DMS114 treated with DMSO at 0.1 percent for 48 hours (cell line): ENCODE data around the gene C15orf61.

Source experiments
- DNase-seq: peaks from one replicate; lab custom pipeline; 2025; ENCODE audit not compliant: unreplicated experiment; lab: John Stamatoyannopoulos, UW

C15orf61 gene

DNA sequence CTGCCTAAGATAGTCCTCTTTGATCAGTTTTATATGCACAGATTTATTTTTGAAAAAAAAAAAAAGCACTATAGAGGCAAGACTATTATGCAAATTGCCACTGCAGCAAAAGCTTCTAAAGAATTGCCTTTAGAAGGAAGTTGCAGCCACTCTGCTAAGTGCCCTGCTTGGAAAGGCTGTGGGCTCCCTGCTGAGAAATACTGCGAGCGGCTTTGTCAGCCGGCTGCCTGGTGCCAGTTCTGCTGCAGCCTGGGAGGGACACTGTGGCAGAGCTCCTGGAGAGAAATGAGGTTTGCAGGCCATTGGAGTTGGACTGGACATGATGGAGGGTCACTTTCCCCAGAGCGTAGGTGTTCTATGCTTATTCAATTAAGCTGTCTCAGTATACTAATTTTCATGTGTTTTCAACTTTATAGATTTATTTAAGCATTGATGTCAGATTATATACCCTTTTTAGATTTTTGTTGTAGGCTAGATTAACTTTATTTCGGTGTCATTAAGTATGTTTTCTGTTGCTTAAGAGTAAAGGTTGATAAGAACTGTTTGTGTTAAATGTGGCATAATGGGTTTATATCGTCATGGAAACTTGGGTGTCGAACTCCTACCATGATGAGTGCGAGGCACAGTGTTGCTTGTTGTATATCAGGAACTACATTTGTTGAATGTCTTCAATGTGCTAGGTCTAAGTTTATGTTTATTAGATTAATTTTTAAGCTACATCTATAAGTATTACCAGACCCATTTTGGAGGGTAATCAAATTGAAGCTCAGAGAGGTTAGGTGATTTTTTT is 28.1 kb downstream of the C15orf61 start:
- no peak for DNase-seq

DNA sequence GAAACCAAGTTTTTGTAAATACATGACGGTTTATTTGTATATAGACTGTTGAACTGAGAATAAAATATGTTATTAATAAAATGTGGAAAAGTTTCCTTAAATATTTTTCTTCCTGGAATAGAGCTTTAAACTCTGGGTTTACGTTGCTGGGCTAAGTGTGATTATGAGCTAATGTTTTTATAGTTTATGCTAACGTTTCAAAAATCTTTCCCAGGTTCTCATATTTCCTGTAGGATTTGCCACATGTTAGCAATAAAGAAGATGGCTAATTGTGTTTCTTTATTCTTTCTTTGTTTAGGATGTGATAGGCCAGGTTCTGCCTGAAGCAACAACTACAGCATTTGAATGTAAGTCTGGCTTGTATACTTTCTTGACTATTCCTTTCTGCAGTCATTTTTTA is 28.8 kb downstream of the C15orf61 start:
- no peak for DNase-seq

DNA sequence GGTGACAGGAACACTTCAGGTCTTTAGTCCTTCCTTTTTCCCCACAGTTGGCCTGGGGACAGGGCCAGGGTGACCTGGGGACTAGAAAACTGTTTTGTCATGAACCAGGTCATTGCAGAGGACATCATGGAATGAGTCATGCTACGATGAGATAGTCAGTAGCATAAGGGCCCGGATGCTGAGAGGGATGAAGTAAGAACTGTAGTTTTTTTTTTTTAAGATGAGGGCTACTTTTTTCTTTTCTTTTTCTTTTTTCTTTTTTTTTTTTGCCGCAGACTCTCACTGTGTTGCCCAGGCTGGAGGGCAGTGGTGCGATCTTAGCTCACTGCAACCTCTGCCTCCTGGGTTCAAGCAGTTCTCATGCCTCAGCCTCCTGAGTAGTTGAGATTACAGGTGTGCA is 29.6 kb downstream of the C15orf61 start:
- no peak for DNase-seq

DNA sequence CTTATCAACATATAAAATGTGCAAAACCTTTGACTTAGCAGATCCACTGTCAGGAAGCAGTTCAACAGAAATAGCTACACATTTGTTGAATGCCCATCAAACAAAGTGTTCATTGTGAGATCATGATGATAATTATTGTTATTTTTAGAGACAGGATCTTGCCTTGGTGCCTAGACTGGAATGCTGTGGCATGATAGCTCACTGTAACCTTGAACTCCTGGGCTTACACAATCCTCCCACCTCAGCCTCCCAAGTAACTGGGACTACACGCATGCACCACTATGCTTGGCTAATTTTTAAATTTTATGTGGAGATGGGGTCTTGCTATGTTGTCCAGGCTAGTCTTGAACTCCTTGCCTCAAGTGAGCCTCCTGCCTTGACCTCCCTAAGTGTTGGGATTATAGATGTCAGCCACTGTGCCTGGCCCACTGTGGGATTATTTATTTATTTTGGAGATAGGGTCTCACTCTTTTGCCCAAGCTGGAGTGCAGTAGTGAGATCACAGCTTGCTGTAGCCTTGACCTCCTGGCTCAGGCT is 30.3 kb downstream of the C15orf61 start:
- no peak for DNase-seq

DNA sequence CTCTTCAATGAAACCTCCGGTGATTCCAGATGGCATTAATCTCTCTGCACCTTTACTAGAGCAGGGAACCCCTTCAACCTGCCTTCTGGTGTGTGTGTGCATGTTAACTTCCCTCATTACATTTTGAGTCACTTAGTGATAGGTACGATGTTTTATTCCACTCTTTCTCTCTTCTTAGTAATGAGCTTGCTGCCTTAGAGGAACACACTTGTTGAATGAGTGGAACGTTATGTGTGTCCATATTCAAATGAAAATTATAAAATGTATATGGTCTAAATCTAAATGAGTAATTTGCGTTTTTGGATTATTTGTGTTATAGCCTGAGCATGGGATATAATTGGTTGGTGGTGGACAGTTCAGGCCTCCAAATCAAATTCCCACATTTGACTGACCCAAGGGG is 33.6 kb downstream of the C15orf61 start:
- no peak for DNase-seq

DNA sequence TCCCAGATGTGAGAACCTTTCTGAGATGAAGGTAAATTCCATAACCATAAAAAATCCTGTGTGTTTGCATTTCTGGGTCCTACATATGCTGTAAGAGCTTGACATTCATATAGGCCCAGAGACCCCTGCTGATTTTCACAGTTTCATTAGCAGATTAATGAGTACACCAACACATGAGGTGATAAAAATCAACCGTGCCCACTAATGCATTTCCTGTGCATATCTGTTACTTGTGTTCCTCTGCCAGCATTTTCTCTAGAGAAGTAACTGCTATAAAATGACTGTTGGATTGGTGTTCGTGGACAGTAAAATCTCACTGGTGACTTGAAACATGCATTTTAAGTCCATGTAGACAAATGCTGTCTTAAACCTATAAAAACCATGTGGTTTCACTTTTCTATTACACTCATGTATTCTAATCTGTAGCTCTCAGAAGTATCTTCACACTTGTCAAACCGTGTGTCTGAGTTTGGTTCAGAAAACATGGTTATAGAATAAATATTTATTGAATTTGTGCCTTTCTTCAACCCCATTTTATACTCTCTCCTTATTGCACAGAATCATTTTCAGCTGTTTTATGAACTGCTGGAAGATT is 36.1 kb downstream of the C15orf61 start:
- no peak for DNase-seq

DNA sequence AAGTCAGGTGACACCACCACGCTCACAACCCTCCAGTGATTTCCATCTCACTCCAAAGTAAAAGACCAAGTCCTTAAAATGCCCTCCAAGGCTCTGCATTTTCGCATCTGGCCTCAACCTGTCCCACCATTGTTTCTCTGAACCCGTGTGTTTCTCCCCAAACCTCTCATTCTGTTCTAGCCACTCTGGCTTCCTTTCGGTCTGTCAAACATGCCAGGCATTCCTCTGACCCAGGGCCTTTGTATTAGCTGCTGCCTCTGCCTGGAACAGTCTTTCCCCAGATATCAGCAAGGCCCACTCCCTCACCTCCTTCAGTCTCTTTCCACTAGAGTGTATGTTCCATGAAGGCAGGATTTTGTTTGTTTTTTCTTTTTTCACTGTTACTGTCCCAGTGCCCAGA is 37.6 kb downstream of the C15orf61 start:
- DNase-seq = no peak

DNA sequence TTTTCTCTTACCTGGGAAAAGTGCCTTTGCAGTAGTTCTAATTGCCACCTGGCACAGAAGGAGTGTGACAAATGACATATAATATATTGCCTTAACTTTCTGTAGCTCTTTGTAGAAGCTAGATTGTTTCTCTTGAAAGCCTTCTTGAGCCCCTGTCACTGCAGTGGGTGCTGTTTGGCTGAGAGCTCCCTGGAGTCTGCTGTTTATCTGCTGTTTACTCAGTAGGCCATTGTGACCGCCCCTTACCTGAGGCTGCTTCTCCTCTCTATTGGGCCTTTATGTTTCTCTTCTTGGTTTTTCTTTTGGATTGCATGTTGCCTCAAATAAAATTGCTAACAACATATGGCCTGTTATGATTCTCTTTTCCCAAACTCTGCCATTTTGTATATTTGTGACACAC is 38.2 kb downstream of the C15orf61 start:
- DNase-seq = no peak

DNA sequence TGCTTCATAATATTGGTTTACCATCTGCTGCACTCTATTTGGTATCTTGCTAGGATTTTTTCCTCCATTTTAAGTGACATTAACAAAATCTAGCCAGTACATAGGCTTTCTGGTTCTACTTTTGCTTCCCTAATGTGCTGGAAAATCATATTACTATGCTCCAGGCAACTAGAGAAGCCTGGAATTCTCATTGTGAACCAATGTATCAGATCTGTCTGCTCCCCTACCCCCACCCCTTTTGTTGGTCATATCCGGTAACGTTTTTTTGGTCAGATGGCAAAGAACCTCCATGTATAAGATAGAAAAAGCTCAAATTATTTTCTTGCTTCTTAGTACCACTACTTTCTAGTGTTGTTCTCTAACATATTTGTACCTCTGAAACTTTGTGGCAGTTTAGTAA is 38.6 kb downstream of the C15orf61 start:
- no peak for DNase-seq

DNA sequence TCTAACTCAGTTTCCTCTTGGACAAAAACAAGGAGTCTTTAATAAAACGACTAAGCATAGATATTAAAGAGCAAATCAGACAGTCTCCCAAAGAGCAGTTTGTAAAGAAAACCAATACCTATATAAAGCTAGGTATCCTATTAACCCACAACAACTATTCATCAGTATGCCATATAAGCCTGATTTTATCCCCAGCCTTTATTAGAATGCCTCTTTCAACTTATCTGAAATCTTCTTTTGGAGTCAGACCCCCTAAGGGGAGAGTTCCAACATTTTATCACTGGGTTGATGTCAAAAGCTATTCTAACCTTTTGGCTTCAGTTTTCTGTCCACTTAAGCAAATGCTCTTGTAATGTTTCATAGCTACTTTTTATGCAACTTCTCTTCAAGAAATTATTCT is 39.4 kb downstream of the C15orf61 start:
- no peak for DNase-seq

DNA sequence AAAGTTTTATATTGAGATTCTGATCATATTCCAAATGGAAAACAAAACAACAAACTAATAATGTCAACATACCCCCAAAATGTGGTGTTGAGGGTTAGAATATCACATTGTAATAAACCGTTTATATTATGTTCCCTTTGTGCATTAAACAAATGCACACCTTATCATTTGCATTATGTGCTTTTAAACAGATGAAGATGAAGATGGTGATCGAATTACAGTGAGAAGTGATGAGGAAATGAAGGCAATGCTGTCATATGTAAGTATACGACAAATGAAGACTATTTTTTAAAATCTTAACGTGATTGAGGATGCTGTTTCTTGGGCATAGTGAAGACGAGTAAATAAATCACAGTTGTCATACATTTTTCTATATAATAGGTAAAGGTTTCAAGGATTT is 42.2 kb downstream of the C15orf61 start:
- DNase-seq = no peak

DNA sequence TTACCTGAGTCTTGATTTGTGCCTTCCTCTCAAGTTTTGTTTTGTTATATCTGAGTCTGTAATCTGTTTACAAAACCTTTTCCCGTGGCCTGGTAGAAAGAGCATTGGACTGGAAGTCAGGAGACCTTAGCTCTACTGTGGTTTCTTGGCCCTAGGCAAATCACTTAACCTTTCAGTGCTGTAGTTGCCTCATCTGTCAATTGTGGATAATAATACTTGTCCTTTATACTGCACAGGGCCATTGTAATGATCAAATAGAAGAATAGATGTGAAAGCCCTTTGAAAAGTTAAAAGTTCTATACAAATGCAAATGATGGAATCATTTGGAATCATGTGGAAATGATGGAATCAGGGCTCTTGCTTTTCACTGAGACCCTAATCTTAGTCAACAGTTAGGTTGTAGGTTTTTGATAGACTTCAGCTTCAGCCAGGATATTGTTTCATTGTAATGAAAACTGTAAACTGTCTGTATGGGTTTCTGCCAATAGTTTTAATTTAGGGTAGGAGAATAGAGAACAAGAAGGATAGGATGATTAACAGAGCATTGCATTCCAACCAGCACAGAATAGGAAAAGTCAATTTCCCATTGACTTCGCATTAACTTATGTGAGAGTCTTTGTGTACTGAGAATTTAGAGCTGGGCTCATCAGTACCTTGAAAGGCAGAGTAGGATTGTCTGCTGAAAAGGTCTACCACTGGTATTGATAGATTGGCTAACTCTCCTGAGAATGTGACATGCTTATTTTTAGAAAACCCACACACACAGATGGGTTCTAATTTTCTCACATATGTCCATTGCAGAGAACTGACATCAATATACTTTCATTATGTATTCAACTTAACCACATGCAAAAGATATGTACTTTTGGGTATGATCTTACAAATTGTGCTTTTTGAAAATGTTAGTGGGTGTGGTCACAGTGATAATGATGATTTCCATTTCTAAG is 43.4 kb downstream of the C15orf61 start:
- no peak for DNase-seq

DNA sequence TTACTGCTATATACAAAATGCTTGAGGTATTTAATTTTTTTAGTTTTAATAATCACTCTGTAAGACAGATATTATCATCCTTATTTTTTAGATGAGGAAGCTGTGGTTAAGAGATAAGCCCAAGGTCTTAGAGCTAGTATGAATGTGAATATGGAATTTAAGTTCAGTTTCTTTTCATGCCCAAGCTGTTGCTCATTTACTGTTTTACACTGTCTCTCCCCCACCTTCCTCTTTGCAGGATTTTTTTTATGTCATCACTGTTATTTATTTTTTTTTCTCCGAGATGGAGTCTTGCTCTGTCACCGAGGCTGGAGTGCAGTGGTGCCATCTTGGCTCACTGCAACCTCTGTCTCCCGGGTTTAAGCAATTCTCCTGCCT is 44.0 kb downstream of the C15orf61 start:
- DNase-seq = no peak

DNA sequence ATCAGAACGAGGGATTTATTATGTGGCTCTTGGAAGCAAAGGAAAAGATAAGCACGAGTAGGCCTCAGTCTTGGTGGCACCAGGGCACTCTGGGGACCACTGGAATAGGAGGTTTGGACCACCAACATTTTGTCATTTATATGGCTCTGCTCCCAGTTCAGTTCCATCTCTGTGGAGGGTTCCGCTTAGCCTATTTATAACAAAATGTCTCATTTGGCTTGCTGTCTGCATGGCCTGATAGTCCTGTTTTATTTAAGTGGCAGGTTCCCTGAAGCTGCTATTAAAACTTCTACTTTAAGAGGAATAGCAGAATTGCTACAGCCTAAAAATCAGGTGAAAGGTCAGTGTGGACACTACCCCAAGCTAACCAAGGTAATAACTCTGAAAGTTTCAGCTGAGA is 48.7 kb downstream of the C15orf61 start:
- no peak for DNase-seq

DNA sequence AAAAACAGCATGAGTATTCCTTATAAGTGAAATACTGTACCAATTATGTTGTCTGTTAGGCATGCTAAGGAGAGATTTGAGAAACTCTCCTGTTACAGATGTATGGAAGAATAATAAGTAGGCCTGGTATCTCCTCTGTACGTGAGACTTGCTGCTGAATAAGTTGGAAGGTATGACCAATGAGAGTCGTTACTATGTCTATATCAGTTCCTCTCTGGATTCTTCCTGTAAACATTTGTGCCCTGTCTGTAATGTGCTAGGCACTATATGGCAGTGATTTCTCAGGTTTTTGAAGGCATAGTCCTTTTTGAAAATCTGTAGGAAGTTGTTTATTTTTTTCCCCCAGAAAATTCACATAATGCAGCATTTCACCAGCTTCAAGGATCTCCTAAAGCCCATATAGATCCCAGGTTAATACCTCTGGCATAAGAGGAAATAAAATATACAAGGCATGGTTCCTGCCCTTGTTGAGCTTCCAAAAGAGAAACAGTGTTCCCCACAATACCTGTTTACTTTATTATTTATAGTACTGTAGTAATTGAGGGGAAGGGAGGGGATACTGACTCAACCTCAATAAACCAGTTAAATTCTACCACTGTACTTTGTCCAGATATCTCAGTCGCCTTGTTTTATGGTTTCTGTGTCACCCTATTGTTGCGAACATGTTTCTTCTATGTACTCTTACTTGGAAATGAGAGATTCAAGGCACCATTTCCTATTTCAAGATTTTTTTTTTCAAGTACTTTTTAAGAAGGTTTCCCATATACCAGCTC is 50.1 kb downstream of the C15orf61 start:
- no peak for DNase-seq

DNA sequence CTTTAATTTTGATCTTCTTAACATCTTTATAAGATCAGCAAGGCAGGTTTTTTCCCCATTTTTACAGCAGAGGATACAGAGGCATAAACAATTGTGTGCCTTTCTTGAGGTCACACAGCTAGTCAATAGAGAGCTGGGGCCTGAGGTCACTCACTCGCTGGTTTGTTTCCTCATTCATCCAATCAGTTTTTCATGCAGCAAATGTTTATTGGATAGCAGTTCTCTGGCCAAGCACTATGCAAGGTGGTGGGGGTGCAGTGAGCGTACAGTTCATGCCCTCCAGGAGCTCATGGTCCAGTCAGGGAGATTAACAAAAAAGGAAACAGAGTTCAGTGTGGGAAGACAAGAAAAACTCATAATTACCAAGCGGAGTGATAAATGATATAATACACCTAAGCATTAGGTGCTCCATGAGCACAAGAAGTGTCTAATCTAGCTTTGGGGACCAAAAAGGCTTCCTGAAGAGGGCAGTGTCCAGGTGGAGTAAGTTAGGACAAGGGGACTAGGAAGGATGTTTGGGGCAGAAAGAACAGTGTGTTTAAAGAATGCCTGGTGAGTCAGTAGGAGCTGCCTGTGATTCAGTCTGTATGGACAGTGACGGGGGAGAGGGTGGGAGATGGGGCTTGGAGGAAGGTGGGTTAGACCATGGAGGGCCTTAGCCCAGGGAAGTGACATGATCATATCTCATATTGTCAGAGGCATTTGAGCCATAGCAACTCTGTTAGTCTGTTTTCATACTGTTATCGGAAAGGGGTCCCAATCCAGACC is 50.9 kb downstream of the C15orf61 start:
- no peak for DNase-seq

DNA sequence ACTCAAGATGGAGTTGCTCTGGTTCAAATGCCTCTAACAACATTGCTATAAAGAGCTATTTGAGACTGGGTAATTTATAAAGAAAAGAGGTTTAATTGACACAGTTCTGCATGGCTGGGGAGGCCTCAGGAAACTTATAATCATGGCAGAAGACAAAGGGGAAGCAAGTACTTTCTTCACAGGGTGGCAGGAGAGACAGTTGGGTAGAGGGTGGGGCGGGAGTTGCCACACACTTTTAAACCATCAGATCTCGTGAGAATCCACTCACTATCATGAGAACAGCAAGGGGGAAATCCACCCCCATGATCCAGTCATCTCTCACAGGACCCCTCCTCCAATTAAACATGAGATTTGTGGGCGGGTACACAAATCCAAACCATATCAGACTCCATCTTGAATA is 52.3 kb downstream of the C15orf61 start:
- no peak for DNase-seq

DNA sequence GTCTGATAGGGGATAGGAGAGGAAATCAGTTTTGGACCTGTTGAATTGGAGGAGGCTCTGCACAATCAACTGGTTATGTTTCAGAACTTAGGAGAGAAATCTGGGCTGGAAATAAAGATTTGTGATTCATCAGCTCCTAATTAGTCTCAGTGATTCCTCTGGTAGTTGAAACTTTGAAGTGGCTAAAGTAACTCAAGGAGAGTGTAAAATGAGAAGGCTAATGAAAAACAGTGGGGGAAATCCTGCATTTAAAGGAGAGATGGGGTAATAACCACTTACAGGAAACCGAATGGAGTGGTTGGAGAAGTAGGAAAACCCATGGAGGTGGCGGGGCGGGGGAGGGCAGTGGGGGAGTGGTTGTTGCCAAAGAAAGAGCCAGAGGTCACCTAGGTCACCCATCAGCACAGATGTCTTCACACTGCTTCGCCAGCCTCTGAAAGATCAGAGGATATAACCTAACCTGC is 54.1 kb downstream of the C15orf61 start:
- no peak for DNase-seq

DNA sequence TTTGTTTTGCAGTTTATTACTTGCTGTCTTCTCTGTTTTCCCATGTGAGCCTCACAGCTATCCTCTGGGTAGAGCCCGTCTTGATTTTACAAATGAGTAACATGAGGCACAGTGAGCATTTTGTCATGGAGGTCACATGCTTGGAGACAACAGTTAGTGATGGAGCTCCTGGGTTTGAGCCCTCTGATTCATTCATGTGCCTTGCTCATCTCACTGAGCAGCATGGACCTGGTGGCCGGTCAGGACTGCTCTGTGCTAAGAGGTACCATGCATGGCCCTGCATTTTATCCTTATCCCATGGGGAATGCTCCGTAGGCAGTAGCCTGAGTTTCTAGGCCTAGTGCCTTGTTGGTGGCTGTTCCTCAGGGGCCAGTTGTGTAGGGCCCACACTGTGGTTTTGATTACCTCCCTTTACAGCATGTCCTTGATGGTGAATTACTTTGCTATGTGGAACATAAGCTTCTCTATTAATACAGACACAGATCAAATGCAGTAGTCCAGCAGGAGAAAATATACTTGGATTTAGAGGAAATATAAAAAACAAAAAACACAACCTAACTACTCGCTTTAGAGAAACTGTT is 57.2 kb downstream of the C15orf61 start:
- no peak for DNase-seq

DNA sequence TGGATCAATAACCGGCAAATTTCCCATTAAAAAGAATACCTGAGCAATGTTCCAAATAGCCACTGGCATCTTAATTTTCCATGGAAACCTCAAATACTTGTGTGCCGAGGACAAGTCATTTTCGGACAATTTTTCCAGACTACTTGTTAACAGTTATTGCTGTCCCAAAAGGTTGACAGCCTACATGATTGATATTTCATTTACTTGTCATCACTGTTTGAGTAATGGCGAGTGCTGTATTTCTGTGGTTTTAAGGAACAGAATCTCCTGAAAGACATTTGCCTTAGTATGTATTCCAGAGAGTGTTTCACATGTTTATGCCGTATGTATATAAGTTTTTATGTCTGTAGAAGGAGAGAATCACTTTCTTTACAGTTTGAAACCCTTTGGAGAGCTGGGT is 58.2 kb downstream of the C15orf61 start:
- DNase-seq = no peak
